GM19324 (cell line): Measurements from ENCODE around the gene RAPGEF1.

Source experiments
- ATAC-seq: cut with Tn5 transposase; IDR thresholded peaks from one replicate; pipeline ENCODE4 v1.9.1; 2021; ENCODE audit warnings: mild to moderate bottlenecking, moderate library complexity; ENCODE audit not compliant: unreplicated experiment, low FRiP score

The RAPGEF1 gene

DNA sequence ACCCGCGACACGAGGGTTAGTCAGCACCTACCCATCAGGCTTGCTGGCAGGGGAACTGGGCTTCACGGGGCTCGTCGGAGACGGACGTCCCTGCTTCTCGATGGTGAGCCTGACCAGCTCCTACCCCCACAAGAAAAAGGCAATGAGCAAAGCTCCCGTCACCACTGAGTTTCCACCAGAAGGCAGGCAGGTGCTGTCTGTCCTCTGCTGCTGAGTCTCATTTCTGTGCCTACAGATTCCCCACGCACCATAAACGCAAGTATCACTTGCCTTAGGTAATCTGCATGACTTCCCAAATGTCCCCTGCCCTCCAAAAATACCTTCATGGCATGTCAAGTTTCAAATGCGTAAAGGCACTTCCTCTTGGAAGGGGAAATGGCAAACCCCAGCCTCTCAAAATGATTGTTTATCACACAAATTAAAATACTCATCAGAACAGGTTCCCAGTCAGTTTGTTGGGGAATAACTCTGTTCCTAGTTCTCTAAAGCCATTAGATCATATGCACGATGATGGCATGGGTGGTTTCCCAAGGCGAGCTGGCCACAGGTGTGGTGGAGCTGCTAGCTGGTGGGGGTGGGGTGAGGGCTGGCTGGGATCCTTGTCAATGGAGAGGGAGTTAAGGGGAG is 109.6 kb downstream of the RAPGEF1 start:
- no peak for ATAC-seq

DNA sequence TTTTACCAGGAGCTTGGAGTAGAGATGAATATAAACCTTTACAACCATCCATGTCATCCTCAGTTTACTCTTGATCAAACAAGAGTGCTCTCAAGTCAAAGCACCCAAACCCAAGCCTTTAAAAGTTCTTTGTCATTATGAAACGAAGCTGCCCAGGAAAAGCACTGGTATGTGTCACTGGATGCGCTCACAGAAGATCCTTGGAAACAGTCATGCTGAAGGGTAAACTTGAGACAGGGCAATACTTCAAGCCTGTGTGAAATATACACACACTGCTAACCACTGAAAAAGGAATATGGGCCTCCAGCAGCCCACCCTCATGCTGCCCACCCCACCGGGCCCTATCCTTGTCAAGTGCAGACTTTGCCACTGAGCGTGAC is 110.1 kb downstream of the RAPGEF1 start:
- no peak for ATAC-seq

DNA sequence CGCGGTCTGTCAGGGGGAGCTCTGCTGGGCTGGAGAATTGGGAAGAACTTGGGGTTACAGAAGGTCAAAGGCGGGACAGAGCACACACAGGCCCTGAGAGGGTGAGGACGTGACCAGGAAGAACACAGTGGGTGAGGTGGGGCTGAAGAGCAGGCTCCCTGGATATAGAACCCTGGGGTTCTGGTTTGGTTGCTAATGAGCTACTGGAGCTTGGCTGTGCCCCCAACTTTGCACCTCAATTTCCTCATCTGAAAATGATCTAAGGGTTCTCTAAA is 110.7 kb downstream of the RAPGEF1 start:
- ATAC-seq, result no peak

DNA sequence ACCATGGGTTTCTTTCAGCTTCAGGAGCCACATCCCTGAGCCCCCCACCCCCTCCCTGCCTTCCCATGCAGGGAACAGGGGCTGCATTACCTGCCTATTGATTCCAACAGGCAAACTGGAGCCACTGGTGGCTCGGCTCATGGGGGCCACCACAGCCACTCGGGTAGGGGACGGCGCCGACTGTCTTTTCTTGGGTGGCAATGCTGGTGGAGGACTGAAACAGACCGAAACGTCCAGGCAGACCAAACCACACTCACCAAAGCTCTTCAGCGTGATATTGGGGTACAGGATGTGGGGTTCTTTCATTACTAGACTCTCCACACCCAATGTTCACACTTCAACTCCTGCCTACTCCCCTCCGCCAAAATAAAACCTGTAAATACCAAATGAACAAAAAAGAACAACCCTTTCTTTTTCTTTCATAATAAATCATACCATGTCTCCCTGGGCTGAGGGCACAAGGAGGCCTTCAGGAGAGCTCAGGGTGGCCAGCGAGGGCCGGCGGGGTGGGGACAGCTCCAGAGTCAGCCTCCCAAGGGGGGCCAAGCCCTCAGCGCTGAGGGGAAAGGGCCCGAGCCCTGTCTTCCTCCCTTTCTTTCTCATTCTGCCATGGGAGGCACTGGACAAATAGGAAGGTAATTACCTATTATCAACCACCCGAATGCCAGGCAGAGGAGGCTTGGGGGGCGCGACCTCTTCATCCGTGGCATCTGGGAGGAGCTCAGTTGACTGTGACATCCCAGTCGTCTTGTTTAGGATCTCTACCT is 111.2 kb downstream of the RAPGEF1 start:
- no peak for ATAC-seq

DNA sequence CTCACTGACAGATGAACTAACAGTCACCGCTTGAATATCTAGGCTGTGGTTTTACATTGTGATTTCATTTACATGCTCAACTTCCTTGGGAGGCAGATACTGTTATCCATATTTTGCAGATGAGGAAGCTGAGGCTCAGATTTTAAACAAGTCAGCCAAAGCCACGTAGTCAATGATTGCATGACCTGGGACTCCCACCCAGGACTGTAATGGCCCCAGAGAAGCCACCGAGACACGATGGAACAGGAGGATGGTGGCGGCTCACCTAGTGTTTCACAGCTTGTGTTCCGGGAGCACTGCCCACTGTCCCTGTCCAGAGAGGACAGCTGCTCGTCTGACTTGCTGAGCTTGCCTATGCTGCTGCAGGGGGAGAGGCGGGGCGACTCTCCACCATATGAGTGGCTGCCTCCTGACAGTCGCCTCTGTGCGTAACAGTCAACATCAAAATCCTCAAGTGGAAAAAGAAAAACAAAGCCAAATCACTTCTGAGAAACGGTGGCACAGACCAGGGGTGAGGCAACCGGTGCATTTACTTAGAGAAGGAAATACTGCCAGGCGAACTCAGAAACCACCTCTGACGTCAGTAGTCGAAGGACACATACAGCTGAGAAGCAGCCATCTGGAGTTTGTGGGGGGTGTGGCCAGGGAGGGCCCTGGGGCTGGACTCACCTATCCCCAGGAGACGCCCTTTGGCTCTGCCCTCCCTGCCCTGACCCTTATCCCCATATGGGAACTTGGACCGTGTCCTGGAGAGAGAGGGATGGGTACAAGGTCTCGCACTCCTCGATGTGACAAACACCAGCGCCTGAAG is 112.0 kb downstream of the RAPGEF1 start:
- ATAC-seq, result no peak

DNA sequence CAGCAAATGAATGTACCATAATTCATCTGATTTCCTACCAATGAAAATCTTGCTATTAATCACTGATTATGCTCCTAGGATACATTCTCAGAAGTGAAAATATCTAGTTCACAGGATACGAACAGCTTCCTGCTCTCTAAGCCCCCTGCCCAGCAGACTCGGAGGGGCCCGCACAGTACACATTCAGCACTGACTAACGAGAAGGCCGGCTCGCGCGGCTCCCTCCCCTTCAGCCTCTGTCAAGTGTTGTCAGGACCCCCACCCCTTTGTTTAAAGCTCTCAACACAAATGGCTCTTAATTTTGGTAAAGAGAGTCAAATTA is 112.6 kb downstream of the RAPGEF1 start:
- ATAC-seq, result no peak

DNA sequence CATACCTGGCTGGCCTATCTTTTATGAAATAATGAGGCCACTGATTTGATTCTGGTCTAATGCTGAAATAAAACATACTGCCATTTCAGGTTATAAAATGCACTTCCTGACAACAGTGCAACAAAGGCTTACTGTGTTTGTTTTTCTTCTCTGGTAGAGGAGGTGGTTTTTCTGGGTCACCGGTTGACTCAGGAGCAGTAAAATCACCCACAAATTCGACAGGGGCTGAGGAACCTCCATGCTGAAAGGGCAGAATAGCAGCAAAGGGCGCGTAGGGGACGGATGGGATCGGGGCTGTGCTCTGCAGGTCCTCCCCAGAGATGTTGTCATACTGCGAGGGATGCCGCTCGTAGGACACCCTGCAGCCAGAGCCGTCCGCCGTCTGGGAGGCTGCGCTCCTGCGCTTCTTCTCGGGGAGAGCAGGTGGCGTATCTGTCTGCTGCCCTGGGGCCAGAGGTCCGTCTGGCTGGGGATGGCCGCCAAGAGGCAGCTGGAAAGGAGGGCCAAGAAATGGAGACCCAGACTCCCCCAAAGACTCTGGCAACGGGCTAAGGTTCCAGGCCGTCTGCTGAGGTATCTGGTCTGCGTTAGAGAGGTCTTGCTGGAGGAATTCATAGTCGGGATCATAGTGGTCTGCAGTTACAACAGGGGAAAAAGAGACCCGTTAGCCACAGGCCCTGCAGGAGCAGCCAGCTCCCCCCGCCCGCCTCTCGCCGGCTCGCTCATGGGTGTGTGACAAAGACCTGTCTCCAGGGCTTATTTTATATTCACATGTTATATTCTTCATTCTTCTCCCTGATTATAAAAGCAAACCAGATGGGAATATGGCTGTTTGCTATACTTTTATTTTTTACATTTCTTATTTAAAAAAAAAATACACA is 113.8 kb downstream of the RAPGEF1 start:
- no peak for ATAC-seq

DNA sequence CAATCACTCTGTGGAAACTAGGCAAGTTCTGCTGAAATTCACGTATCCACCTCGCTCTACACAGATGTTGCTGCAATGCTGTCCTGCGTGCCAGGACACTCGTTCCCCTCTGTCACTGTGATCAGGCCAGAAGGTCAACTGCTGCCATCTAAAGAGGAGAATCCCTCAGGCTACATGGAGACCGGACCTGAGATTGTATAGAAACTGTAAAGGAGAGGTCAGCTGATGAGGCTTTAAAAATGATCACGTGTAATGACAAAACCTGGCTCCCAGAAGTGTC is 114.4 kb downstream of the RAPGEF1 start:
- no peak for ATAC-seq

DNA sequence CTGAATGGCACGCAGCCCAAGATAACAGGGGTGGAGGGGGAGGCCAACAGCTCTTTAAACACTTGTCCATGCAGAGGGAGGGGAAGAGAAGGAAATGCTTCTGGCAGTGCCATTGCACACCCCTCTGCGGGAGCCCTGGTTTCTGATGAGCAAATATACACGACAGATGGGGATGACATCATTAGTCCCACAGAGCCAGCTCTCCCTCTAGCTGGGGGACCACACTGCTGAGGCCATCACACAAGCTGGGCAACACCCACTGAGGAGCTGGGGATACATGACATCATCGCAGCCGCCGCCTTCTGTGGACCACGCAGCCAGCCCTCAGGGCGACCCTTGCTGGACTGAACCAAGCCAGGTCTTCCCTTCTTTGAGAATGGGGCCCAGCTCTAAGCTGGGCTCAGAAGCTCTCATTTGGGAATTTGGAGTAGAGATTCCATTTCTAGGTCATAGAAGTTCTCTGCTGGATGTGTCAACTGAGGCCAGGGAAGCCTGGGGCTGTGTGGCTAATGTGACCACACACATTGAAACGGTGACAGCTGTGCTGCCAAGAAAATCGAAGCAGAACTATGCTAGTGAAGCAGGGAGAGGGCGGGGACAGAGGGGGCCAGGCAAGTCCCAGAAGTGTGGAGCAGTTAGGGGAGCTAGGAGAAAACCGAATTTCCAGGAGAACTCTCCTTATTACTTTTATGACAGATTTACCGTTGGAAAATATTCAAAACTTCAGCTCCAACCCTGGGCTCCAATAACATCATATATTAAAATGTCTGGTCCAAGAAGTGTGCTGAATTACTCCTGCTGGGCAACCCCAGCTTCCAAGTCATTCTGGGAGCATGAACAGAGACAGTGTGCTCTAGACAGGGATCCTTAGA is 115.0 kb downstream of the RAPGEF1 start:
- no peak for ATAC-seq

DNA sequence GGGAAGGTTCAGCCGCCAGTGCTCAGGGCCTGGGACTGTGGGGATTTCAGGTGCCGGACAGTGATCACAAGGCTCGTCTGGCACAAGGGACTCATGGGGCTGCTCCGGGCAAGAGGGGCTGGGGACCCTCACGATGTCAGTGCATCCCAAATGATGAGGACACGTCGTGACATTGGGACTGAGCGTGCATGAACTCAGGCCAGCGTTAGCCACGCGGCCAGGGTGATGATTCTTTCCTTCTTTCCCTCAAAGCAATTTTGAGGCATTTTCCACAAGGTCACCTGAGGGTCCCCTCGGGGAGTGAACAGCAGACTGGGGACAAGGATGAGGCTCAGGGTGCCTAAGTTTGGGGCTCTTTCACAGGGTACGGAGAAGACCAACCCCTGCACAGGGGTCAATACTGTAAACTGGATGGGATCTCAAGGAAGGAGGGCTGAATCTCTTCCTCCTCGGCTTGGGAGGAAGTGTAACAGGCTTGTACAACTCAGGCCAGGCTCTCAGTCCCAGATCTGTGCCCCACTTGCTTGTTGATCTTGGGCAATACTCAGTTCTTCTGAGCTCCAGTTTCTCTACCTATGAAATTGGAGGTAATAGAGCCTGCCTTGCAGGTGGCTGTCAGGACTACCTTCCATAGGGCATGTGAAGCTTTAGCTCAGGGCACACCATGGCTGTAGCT is 116.1 kb downstream of the RAPGEF1 start:
- no peak for ATAC-seq

DNA sequence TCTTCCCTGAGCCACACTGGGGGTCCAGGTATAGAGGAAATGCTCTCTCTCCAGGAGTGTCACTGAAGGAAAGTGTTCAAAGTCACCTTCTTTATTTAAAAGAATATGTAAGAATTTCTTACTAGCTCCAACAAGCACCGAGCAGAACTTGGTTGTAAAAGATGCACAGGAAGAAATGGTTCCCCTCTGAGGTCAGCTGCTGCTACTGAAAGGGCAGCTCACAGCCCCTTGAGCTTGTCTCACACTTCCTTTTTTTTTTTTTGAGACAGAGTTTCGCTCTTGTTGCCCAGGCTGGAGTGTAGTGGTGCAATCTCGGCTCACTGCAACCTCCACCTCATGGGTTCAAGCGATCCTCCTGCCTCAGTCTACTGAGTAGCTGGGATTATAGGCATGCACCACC is 117.4 kb downstream of the RAPGEF1 start:
- ATAC-seq, result no peak

DNA sequence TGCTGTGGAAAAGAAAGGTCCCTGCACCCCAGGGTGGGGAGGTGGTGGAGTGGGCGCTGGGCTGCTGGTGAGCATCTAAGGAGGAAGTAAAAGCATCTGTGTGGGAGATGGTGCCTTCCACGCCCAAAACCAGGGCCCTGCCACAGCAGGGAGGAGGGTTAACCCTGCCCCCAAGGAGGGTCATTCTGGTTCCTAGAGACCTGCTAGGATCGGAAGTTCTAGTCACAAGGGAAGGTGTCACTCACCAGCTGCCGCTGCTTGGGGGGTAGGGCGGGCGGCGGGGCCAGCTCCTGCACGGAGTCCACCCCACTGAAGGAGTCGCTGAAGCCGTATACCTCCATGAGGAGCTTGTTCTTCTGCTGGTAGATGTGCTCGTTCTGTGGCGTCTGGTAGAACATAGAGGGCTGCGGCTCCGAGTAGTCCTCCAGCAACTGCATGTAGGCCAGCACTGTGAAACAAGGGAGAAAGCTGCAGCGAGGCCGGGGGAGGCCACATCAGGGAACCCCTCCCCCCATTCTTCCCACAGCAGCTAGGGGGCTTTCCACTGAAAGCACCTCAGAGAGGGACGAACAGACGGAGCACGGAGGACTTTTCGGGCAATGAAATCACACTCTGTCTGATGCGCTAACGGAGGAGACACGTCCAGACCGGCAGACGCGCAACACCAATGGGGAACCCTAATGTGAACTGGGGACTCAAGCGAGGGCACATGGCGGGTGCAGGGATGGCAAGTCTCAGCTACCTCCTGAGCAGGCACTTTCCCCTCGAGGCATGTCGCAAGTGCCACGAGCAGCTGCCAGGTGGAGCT is 118.1 kb downstream of the RAPGEF1 start:
- ATAC-seq, result no peak

DNA sequence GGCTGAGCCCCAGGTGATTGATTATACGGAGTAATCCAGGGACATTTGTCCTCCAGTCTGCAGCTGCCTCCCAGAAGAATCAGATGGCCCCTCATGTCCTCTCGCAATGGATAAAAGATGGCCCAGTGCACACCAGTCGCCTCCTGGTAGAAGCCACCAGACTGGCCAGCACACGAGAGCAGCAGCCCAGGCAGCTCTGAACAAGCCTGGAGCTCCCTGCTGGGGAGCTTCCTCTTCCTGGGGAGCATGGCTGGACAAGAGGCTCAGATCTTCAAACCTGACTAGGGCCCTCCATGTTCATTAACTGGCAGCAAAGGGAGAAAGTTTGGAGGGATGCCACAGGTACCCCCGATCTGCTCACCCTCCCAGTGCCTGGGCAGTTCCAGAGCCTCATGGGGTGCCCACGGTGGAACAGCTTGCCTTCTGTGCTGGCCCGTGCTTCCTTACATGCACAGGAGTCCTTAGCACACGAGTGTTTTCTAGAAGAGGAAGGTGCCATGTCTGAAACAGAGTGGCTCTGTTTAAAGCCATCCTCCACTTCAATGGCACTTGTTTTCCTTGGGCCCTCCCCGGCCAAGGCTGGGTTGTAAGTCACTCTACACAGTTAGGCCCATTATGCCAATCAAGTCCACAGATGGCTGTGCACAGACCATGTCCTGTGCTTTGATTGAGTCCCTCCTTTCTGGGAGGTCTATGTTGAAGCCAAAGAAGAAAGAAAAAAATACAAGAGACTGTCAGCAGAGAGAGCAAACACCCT is 118.9 kb downstream of the RAPGEF1 start:
- ATAC-seq, result no peak

DNA sequence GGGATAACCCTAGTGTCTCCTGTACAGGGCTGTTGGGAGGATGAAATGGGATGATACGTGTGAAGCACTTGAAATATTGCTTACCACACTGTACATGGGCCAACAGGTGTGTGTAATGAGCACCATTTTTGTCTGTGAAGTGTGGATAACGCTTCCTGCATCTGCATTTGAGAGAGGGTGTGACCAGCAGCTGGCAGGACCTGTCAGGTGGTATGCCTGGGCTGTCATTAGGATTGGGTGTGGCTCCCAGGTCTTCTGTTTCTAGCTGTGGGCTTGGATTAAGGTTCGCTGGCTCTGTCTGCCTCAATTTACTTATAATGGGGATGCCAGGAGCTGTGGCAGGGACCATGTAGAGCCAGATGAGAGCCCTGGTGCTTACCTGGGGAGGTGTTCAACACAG is 120.2 kb downstream of the RAPGEF1 start:
- ATAC-seq, result no peak

DNA sequence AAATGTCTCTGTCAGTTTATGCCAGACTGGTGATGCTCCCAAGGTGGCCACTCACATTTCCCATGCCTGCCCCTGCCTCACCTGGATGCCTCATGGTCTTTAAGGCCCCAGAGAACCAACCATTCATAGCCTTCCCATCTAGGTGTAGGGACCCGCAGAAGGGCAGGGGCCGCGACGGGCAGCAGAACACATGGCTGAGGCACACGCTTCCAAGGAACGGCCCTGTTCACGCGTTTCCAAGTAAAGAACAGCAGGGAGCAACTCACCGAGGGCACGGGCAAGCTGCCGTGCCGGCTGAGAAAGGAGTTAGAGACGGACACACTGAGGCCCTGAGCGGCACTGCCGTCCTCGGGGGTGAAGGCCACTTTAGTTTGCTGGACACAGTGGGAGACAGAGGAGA is 121.1 kb downstream of the RAPGEF1 start:
- ATAC-seq, result no peak

DNA sequence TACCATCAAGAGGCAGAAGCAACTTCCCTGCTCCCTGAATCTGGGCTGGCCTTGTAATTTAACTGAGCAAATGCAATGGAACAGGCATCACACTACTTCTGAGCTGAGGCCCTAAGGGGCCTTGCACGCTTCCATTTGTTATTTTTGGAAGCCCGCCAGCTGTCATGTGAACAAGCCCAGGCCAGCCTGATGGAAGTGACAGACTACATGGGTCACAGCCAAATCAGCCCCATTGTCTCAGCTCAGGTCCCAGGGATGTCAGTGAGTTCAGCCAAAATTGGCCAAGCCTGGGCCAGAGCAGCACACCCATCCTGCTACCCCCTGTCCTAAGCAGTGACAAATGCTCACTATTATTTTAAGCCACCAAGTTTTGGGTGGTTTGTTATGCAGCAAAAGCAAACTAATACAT is 121.8 kb downstream of the RAPGEF1 start:
- no peak for ATAC-seq

DNA sequence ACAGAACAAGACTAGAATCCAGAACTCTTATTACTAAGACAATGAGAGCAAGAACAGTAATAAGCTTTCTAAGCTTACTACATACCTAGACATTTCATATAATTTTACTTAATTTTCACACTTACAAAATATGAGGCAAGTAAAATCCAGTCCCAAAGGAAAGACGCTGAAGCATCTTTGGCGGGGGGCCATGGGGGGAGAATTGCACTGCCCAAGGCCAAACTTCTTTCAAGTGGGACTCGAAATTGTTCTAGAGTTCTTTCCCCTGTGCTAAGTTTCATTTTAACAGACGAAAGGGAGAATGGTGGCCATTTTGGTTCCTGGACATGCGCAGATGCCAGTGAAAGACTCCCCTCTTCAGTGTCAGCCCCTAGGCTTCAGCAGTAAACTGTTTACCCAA is 122.3 kb downstream of the RAPGEF1 start:
- no peak for ATAC-seq

DNA sequence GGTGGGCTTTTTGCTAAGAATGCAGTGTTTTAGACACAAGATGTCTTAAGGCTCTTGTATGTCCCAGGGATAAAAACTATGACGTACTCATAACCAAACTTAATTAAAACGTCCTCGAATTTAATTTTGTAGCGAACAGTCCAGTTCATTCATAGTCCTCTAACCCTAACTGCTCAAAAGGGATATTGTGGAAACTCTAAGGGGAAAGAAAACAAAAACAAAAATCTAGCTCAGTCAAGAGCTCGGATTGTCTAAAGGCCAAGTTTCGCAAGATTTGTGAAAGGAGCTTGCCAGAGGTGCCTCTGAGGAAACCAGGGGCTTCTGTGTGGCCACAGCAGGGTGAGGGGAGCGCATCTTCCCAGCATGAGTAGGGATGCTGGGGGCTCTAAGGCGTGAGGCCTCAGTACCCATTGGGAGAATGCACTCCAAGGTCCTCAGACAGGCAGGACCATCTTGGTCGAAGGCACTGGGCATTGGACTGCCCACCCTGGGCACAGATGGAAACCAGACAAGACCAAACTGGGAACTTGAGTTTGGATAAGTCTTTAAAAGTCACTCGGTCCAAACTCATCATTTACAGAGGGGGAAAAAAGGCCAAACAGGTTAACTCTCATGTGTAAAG is 122.8 kb downstream of the RAPGEF1 start:
- ATAC-seq, result no peak
